Sigmoid colon (tissue), 4 donors: ENCODE results near the gene STPG1.

Experiments used
- CTCF ChIP-seq, 4 experiments: fragments of 450-650 bp in 3 of 4; fragments of 200-600 bp in 1 of 4; IDR thresholded peaks; one replicate each; pipeline ENCODE4 v1.5.1; 2016 to 2019; ENCODE audit warnings: antibody characterized with exemption in 4 of 4, mild to moderate bottlenecking in 3 of 4, moderate library complexity in 2 of 4
- EP300 ChIP-seq, 4 donors: sonication (generic); formaldehyde crosslinking; IDR thresholded peaks; one replicate each; pipeline ENCODE4 v1.6.1; 2017; ENCODE audit warnings: antibody characterized with exemption in 4 of 4
- POLR2A ChIP-seq, 2 donors: fragments of 450-650 bp; IDR thresholded peaks; one replicate each; pipeline ENCODE4 v1.6.1; 2016; ENCODE audit warnings: antibody characterized with exemption in 2 of 2, mild to moderate bottlenecking in 2 of 2, moderate library complexity in 2 of 2
- POLR2AphosphoS5 ChIP-seq, 4 donors: sonication (generic); formaldehyde crosslinking; IDR thresholded peaks; one replicate each; pipeline ENCODE4 v1.6.1; 2017; ENCODE audit warnings: antibody characterized with exemption in 4 of 4

GRCh38 chr1:24424990-24425389, 11.4 kb upstream of the STPG1 start:
- TF ChIP-seq EP300 (IDR thresholded peaks at IDR 0.05) (no peak), CTCF (IDR thresholded peaks at IDR 0.05) (no peak), POLR2A (IDR thresholded peaks at IDR 0.05) (no peak), POLR2AphosphoS5 (IDR thresholded peaks at IDR 0.05) (no peak)
